GM12801 (cell line): ENCODE data around the gene SYT7.

Experiments
- CTCF ChIP-seq: IDR thresholded peaks from one replicate; pipeline ENCODE4 v1.5.1; 2011; ENCODE audit warnings: control low read depth; ENCODE audit not compliant: insufficient read length; ENCODE audit errors: extremely low read depth

The SYT7 gene

GRCh38 chr11:61542705-61543104 lies 38.2 kb downstream of the SYT7 start:
- no peak for TF ChIP-seq CTCF

- TF ChIP-seq CTCF, result no peak
These were observed 38.8 kb downstream of the SYT7 start for GRCh38 chr11:61542024-61542461.

GRCh38 chr11:61541598-61541997 lies 39.3 kb downstream of the SYT7 start:
- TF ChIP-seq CTCF, result no peak

- TF ChIP-seq CTCF, result no peak
These were observed 40.3 kb downstream of the SYT7 start for GRCh38 chr11:61540528-61540927.

GRCh38 chr11:61539831-61540357 lies 41.0 kb downstream of the SYT7 start:
- TF ChIP-seq CTCF, result no peak

- TF ChIP-seq CTCF, result no peak
These were observed 41.9 kb downstream of the SYT7 start for GRCh38 chr11:61539006-61539405.

- TF ChIP-seq CTCF, result no peak
These were observed 42.3 kb downstream of the SYT7 start for GRCh38 chr11:61538636-61538961.

GRCh38 chr11:61537326-61537725 lies 43.5 kb downstream of the SYT7 start:
- TF ChIP-seq CTCF, result no peak
